Measurements from ENCODE around the gene RAB4B. TPM values are rescaled to one million over a fixed set of nuclear protein-coding genes. Genes with fewer than 3 reads are reported as not detected.

Gene RAB4B
- total and polyA plus RNA-seq, 2 of the 13 experiments (the other 11 are each of a cell fraction or from before 2014, with no cell fraction given) = 3.3 to 5.4 TPM

DNA sequence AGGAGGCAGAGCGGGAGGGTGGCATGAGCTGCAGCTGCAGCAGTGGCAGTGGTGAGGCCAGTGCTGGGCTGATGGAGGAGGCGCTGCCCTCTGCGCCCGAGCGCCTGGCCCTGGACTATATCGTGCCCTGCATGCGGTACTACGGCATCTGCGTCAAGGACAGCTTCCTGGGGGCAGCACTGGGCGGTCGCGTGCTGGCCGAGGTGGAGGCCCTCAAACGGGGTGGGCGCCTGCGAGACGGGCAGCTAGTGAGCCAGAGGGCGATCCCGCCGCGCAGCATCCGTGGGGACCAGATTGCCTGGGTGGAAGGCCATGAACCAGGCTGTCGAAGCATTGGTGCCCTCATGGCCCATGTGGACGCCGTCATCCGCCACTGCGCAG is 22.9 kb downstream of the RAB4B start:
- no peaks in the 10 kb centered on the region; a peak in 2 of 5 replicates for H3K27me3 ChIP-seq (ENCODE audit: control insufficient read depth in 1 of 2, insufficient read depth in 2 of 2, low read length in 2 of 2)
- H3K9ac ChIP-seq (ENCODE audit: insufficient read depth, low read depth, low read length) = no peak overlapping the region
- H3K4me1 ChIP-seq (ENCODE audit: insufficient read depth, low read length) = peaks cover 66% of the 10 kb centered on the region
- in situ Hi-C loops (cut with HindIII; ENCODE audit: extremely low pct_ligation_motif_present, low pct_unique_long_range_greater_than_20kb) = no loop called here
- DNase-seq (ENCODE audit: low spot score) (no peak), FAIRE-seq (no peak), ATAC-seq (no peak)
- H3K9me3 ChIP-seq (ENCODE audit: low read length) = no peaks in the 10 kb centered on the region
- no peak overlapping the region for H3K27ac ChIP-seq (ENCODE audit: extremely low read length, insufficient read depth, low read length)
- 99% methylated on average over 19 of the region's 27 CpGs for WGBS (ENCODE audit: low lambda C conversion rate)
- H3K4me3 ChIP-seq (replicated peaks in 1 of 3; ENCODE audit: insufficient read depth in 1 of 3, low read depth in 2 of 3, low read length in 3 of 3) = no peak overlapping the region; a peak in 2 of 6 replicates
- peaks cover 4 to 12% of the 10 kb centered on the region in 2 experiments; a peak in 2 of 5 replicates for H3K36me3 ChIP-seq (replicated peaks in 1 of 2; ENCODE audit: control insufficient read depth in 1 of 2, insufficient read depth in 2 of 2, low read length in 2 of 2)
- BruUV-seq (replicated peaks) = no TSS peak
- POLR2A ChIA-PET = interaction anchor here (1.5 to 5.0 kb wide), 4 partner anchors 23 to 84 kb away, joined by 3 to 44 read pairs (median 16); partner anchors contain the start of genes ACTMAP, COQ8B, ITPKC and RAB4B
- H4K20me1 ChIP-seq (ENCODE audit: insufficient read depth, low read length) = peaks cover 2% of the 10 kb centered on the region; the same call in 1 of the 2 replicates
- CTCF ChIA-PET (ENCODE audit: low intra/inter-chr PET ratio, low total read pairs) = no interaction called here
- H3K79me2 ChIP-seq (ENCODE audit: insufficient read depth, low read length) = peaks cover 34% of the 10 kb centered on the region
- H2AFZ ChIP-seq (ENCODE audit: low read length) = no peak overlapping the region
- H3K4me2 ChIP-seq (ENCODE audit: low read depth, low read length) = peak overlapping the region; percentile 36; the same call in 1 of the 2 replicates
- intact Hi-C loops (cut with micrococcal nuclease; ENCODE audit: unreplicated experiment) = no loop called here
- TF ChIP-seq ZNF615 (CRISPR knock-in tag; IDR thresholded peaks at IDR 0.05; ENCODE audit: borderline replicate concordance) (no peak), CBX5 (CRISPR knock-in tag; IDR thresholded peaks at IDR 0.05; ENCODE audit: borderline replicate concordance) (no peak), ZNF589 (CRISPR knock-in tag; conservative IDR thresholded peaks at IDR 0.05) (no peak), RBFOX2 (IDR thresholded peaks at IDR 0.05; ENCODE audit: low read depth, low read length) (peak; percentile 71), AGO2 (optimal IDR thresholded peaks at IDR 0.05; ENCODE audit: low read depth, low read length) (peak; percentile 66), SRSF1 (optimal IDR thresholded peaks at IDR 0.05; ENCODE audit: low read depth, low read length) (no peak), NCOA2 (CRISPR knock-in tag; IDR thresholded peaks at IDR 0.05) (no peak), KDM5A (IDR thresholded peaks at IDR 0.05; ENCODE audit: borderline replicate concordance, low read length) (no peak), RARG (CRISPR knock-in tag; IDR thresholded peaks at IDR 0.05; ENCODE audit: low read depth) (no peak), U2AF2 (IDR thresholded peaks at IDR 0.05; ENCODE audit: low read depth, low read length) (no peak), NR0B2 (CRISPR knock-in tag; IDR thresholded peaks at IDR 0.05) (no peak), ZHX1 (CRISPR knock-in tag; IDR thresholded peaks at IDR 0.05; ENCODE audit: low read depth) (0 out of 2 replicates have a peak, but pooled peaks have one; percentile 26), RFX5 (IDR thresholded peaks at IDR 0.05; ENCODE audit: low read depth, low read length) (no peak)
- TF ChIP-seq, protein P1, sequence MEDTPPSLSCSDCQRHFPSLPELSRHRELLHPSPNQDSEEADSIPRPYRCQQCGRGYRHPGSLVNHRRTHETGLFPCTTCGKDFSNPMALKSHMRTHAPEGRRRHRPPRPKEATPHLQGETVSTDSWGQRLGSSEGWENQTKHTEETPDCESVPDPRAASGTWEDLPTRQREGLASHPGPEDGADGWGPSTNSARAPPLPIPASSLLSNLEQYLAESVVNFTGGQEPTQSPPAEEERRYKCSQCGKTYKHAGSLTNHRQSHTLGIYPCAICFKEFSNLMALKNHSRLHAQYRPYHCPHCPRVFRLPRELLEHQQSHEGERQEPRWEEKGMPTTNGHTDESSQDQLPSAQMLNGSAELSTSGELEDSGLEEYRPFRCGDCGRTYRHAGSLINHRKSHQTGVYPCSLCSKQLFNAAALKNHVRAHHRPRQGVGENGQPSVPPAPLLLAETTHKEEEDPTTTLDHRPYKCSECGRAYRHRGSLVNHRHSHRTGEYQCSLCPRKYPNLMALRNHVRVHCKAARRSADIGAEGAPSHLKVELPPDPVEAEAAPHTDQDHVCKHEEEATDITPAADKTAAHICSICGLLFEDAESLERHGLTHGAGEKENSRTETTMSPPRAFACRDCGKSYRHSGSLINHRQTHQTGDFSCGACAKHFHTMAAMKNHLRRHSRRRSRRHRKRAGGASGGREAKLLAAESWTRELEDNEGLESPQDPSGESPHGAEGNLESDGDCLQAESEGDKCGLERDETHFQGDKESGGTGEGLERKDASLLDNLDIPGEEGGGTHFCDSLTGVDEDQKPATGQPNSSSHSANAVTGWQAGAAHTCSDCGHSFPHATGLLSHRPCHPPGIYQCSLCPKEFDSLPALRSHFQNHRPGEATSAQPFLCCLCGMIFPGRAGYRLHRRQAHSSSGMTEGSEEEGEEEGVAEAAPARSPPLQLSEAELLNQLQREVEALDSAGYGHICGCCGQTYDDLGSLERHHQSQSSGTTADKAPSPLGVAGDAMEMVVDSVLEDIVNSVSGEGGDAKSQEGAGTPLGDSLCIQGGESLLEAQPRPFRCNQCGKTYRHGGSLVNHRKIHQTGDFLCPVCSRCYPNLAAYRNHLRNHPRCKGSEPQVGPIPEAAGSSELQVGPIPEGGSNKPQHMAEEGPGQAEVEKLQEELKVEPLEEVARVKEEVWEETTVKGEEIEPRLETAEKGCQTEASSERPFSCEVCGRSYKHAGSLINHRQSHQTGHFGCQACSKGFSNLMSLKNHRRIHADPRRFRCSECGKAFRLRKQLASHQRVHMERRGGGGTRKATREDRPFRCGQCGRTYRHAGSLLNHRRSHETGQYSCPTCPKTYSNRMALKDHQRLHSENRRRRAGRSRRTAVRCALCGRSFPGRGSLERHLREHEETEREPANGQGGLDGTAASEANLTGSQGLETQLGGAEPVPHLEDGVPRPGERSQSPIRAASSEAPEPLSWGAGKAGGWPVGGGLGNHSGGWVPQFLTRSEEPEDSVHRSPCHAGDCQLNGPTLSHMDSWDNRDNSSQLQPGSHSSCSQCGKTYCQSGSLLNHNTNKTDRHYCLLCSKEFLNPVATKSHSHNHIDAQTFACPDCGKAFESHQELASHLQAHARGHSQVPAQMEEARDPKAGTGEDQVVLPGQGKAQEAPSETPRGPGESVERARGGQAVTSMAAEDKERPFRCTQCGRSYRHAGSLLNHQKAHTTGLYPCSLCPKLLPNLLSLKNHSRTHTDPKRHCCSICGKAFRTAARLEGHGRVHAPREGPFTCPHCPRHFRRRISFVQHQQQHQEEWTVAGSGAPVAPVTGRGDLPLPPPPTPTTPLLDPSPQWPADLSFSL (CRISPR knock-in tag; IDR thresholded peaks at IDR 0.05) = no peak
